HPDE6-E6E7 (cell line): Measurements from ENCODE around the gene FAM131A.

Experiments used
- DNase-seq: peaks from one replicate; pipeline ENCODE4 v3.0.0; 2011; ENCODE audit warnings: missing footprints; ENCODE audit errors: extremely low spot score

FAM131A gene

GRCh38 chr3:184395320-184395660, 57.9 kb downstream of the FAM131A start:
- no peak for DNase-seq
